Lung (tissue), 12 donors: ENCODE results near the gene TRIM54. TPM values are rescaled to one million over a fixed set of nuclear protein-coding genes. Genes with fewer than 3 reads are reported as not detected.

Experiments used
- ATAC-seq: fragments of 200-7000 bp; cut with Tn5 transposase; one replicate; pipeline ENCODE4 v1.9.1; 2020; ENCODE audit warnings: moderate number of reproducible peaks; ENCODE audit not compliant: insufficient read depth, low FRiP score
- DNase-seq, 3 donors: peaks; one replicate each; pipeline ENCODE4 v3.0.0-alpha.2; 2013 to 2017
- H3K27ac ChIP-seq, 2 donors: one replicate each; pipeline ENCODE4 v1.5.1; 2013; ENCODE audit warnings: mild to moderate bottlenecking in 2 of 2, moderate library complexity in 2 of 2, control low read depth in 1 of 2, inconsistent platforms in 1 of 2, low read depth in 1 of 2, low read length in 1 of 2
- H3K27me3 ChIP-seq, 3 donors: one replicate each; pipeline ENCODE4 v1.5.1; 2013; ENCODE audit warnings: low read length in 2 of 3; ENCODE audit not compliant: control insufficient read depth in 3 of 3, insufficient read depth in 3 of 3
- H3K36me3 ChIP-seq, 4 donors: one replicate each; pipeline ENCODE4 v1.5.1; 2013; ENCODE audit warnings: low read length in 4 of 4, mild to moderate bottlenecking in 1 of 4, moderate library complexity in 1 of 4; ENCODE audit not compliant: control insufficient read depth in 4 of 4, insufficient read depth in 4 of 4
- H3K4me1 ChIP-seq, 5 donors: one replicate each; pipeline ENCODE4 v1.5.1; 2013; ENCODE audit warnings: low read length in 5 of 5, mild to moderate bottlenecking in 2 of 5, moderate library complexity in 1 of 5; ENCODE audit not compliant: control insufficient read depth in 5 of 5, insufficient read depth in 5 of 5
- H3K4me3 ChIP-seq: one replicate; pipeline ENCODE4 v1.5.1; 2013; ENCODE audit warnings: mild to moderate bottlenecking, control low read depth, moderate library complexity
- H3K9ac ChIP-seq, 2 donors: one replicate each; pipeline ENCODE4 v1.5.1; 2013; ENCODE audit warnings: low read length in 2 of 2, control low read depth in 1 of 2; ENCODE audit not compliant: insufficient read depth in 1 of 2
- H3K9me3 ChIP-seq, 4 donors: one replicate each; pipeline ENCODE4 v1.5.1; 2013; ENCODE audit warnings: low read length in 3 of 4, mild to moderate bottlenecking in 1 of 4, moderate library complexity in 1 of 4; ENCODE audit not compliant: control insufficient read depth in 4 of 4, insufficient read depth in 3 of 4
- CTCF ChIP-seq: IDR thresholded peaks from 2 replicates; pipeline ENCODE4 v1.5.1; 2012; ENCODE audit warnings: mild to moderate bottlenecking; ENCODE audit errors: control extremely low read depth, extremely low read depth
- WGBS, 2 donors: extraction: QIAGEN DNeasy Blood & Tissue Kit; methylation state at CpG; one replicate each; pipeline ENCODE4 v1.1.7; 2013; 5-methylcytosine and 5-hydroxymethylcytosine counted together
- polyA plus RNA-seq, 2 donors: library from polyadenylated mRNA; stranded (reverse); fragments of 200-250 nt; gene quantifications; one replicate each; pipeline ENCODE4 v1.2.1, GENCODE V29; 2013
- total RNA-seq, 2 donors: library from RNA; depleted of rRNA in 1 of 2; stranded (reverse); fragments of >200 nt in 1 of 2; gene quantifications; one replicate each; pipeline ENCODE4 v1.2.1, GENCODE V29; 2014 to 2021
- donor health status: control.
- donor health status: control.
- donor health status: Bipolar disorder and iron deficiency.
- donor health status: healthy.
- donor health status: DM: yes; HTN: yes; CAD: no.

Gene TRIM54
- total and polyA plus RNA-seq, 4 donors, result 0.09 to 0.48 (median 0.13) TPM

- TF ChIP-seq CTCF, result no peak
- DNase-seq, result no peak
- Histone ChIP-seq H3K4me3 (no peak overlapping the region), H3K4me1 (no peaks in the 10 kb centered on the region), H3K27me3 (peaks cover 0 to 12% (median 5%) of the 10 kb centered on the region in 3 donors), H3K9me3 (no peaks in the 10 kb centered on the region), H3K27ac (no peak overlapping the region), H3K36me3 (no peaks in the 10 kb centered on the region), H3K9ac (no peak overlapping the region)
- 61 to 65% methylated on average over 13 of the region's 13 CpGs for WGBS, 2 donors
- ATAC-seq, result no peak
These were observed 31.4 kb upstream of the TRIM54 start for GRCh38 chr2:27250652-27251379.

GRCh38 chr2:27251766-27252165, 30.5 kb upstream of the TRIM54 start:
- no peak for TF ChIP-seq CTCF
- no peak overlapping the region for H3K9ac ChIP-seq
- ATAC-seq (no peak), DNase-seq (no peak)
- H3K36me3 ChIP-seq, result no peaks in the 10 kb centered on the region
- WGBS, 2 donors, result 81 to 90% methylated on average over 13 of the region's 13 CpGs
- H3K9me3 ChIP-seq, result no peaks in the 10 kb centered on the region
- H3K27me3 ChIP-seq, result peaks cover 0 to 20% (median 5%) of the 10 kb centered on the region in 3 donors
- no peak overlapping the region for H3K27ac ChIP-seq
- H3K4me1 ChIP-seq, result no peaks in the 10 kb centered on the region
- no peak overlapping the region for H3K4me3 ChIP-seq

DNA sequence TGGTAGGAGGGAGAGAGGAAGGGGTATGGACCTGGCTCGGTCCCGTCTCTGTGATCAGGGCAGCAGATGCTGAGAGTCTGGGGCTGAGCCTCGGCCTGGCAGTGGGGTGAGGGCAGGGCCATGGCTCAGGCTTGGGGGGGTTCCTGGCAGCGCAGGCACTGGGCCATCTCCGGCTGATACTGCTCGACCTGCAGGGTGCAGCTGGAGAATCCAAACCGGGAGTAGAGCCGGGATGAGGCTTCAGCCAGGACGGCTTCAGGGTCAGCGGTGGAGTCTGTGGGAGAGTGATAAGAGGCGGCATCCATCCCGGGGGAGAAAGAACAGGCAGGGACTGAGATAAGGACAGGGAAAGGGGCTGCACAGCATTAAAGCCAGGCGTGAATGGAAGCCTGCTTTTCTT, 27.0 kb upstream of the TRIM54 start:
- Histone ChIP-seq H3K9ac (no peak overlapping the region), H3K4me1 (no peaks in the 10 kb centered on the region), H3K4me3 (no peak overlapping the region), H3K36me3 (no peaks in the 10 kb centered on the region), H3K27ac (no peak overlapping the region), H3K9me3 (no peaks in the 10 kb centered on the region), H3K27me3 (peaks cover 0 to 38% (median 12%) of the 10 kb centered on the region in 3 donors)
- WGBS, 2 donors, result 45 to 50% methylated on average over 13 of the region's 13 CpGs
- no peak for ATAC-seq
- TF ChIP-seq CTCF, result no peak
- no peak for DNase-seq
